ENCODE data around the gene RBM42. TPM values are rescaled to one million over a fixed set of nuclear protein-coding genes. Genes with fewer than 3 reads are reported as not detected.

Gene RBM42
- total RNA-seq, 1 donor from 2014 or later, result 78.7 TPM

DNA sequence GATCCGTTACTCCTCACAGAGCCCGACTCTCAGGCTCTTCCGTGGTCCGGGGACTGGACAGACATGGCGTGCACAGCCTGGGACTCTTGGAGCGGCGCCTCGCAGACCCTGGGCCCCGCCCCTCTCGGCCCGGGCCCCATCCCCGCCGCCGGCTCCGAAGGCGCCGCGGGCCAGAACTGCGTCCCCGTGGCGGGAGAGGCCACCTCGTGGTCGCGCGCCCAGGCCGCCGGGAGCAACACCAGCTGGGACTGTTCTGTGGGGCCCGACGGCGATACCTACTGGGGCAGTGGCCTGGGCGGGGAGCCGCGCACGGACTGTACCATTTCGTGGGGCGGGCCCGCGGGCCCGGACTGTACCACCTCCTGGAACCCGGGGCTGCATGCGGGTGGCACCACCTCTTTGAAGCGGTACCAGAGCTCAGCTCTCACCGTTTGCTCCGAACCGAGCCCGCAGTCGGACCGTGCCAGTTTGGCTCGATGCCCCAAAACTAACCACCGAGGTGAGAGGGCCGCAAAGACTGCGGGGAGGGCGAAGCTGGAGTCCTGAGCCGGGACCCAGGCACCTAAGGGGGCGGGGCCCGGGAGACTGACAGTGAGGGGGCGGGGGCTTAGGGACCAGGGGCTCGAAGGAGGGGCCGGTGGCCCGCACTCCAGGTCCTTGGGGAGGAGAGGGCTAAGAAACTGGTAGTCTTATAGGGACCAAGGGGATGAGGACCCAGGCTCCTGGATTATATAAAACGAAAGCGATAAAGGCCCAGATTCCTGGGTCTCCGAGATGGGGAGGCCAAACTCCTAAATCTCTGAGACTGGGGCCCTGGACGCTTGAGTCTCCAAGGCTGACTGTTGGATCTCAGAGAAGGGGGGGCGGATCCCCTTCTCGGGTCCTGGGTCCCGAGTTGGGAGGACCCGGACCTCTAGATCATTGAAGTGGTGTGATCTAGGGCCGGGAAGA is 14.7 kb downstream of the RBM42 start:
- H3K36me3 Mint-ChIP-seq (ENCODE audit: unreplicated experiment), result no peaks in the 10 kb centered on the region
- peaks cover 8% of the 10 kb centered on the region for H3K27me3 Mint-ChIP-seq (ENCODE audit: unreplicated experiment)

DNA sequence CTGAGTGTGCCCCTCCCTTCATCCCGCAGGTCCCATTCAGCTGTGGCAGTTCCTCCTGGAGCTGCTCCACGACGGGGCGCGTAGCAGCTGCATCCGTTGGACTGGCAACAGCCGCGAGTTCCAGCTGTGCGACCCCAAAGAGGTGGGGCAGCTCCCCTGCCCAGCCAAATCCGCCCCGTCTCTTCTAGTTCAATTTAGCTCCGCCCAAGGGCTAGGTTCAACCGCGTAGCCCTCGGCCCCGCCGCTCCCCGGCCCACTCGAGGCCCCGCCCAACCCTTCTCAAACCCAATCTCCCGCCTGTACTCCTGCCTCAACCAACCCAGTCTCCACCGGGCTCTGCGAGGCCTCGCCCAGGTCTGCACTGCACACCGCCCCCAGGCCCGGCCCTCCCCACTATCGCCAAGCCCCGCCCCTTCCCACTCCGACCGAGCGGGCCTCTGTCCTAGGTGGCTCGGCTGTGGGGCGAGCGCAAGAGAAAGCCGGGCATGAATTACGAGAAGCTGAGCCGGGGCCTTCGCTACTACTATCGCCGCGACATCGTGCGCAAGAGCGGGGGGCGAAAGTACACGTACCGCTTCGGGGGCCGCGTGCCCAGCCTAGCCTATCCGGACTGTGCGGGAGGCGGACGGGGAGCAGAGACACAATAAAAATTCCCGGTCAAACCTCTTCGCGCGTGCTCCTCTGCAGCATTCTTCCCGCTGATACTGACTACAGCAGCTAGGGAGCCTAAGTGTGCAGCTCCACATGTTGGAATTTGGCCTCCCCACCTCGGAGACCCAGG is 15.6 kb downstream of the RBM42 start:
- peaks cover 6% of the 10 kb centered on the region for H3K27me3 Mint-ChIP-seq (ENCODE audit: unreplicated experiment)
- no peak for TF ChIP-seq CTCF (IDR thresholded peaks at IDR 0.05; ENCODE audit: partially characterized antibody, unreplicated experiment)
- peak; percentile 82 for DNase-seq
- H3K4me3 Mint-ChIP-seq (ENCODE audit: unreplicated experiment), result peak overlapping the region; percentile 88
- no peaks in the 10 kb centered on the region for H3K36me3 Mint-ChIP-seq (ENCODE audit: unreplicated experiment)
- peaks cover 2% of the 10 kb centered on the region for H3K9me3 Mint-ChIP-seq (ENCODE audit: unreplicated experiment)
- H3K4me1 Mint-ChIP-seq (ENCODE audit: low read depth, unreplicated experiment), result peaks cover 7% of the 10 kb centered on the region
- peak overlapping the region; percentile 81 for H3K27ac Mint-ChIP-seq (ENCODE audit: unreplicated experiment)

More for the DNA sequence above, 14.7 kb downstream of the RBM42 start:
- Mint-ChIP-seq H3K27ac (ENCODE audit: unreplicated experiment) (no peak overlapping the region), H3K9me3 (ENCODE audit: unreplicated experiment) (peaks cover 2% of the 10 kb centered on the region), H3K4me3 (ENCODE audit: unreplicated experiment) (peak overlapping the region; percentile 88), H3K4me1 (ENCODE audit: low read depth, unreplicated experiment) (peaks cover 7% of the 10 kb centered on the region)
- no peak for TF ChIP-seq CTCF (IDR thresholded peaks at IDR 0.05; ENCODE audit: partially characterized antibody, unreplicated experiment)
- peak; percentile 76 for DNase-seq

DNA sequence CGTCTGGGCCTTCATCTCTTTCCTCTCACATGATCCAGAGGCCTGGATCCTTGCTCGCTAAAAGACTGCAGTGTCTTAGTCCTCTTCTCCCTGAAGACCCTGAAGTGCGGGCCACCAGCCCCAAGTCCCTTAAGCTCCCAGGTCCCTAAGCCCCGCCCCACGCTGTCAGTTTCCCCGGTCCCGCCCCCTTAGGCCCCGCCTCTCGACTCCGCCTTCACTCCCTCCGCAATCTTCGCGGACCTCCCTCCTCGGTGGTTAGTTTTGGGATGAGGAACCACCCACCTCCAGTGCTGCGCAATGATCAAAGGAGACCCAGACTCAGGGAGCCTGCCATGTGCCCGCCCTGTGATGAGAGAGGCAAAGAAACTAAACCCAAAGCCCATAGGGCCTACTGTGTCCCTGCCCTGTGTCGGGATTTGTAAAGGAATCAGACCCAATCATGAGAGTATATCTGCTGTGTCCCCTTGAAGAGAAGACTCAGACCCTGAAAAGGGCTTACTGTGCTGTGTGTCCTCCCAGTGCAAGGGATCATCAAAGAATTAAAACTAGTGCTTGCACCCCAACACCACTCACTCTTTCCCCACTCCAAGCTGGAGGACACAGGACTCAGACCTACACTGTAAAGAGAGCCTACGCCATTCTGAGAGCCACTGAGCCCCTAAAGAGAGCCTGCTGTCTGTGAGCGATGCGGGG is 16.3 kb downstream of the RBM42 start:
- peak; percentile 76 for DNase-seq
- H3K27ac Mint-ChIP-seq (ENCODE audit: unreplicated experiment), result peak overlapping the region; percentile 81
- peaks cover 2% of the 10 kb centered on the region for H3K4me1 Mint-ChIP-seq (ENCODE audit: low read depth, unreplicated experiment)
- TF ChIP-seq CTCF (IDR thresholded peaks at IDR 0.05; ENCODE audit: partially characterized antibody, unreplicated experiment), result no peak
- H3K4me3 Mint-ChIP-seq (ENCODE audit: unreplicated experiment), result peak overlapping the region; percentile 88
- no peaks in the 10 kb centered on the region for H3K36me3 Mint-ChIP-seq (ENCODE audit: unreplicated experiment)
- peaks cover 3% of the 10 kb centered on the region for H3K27me3 Mint-ChIP-seq (ENCODE audit: unreplicated experiment)
- peaks cover 2% of the 10 kb centered on the region for H3K9me3 Mint-ChIP-seq (ENCODE audit: unreplicated experiment)

- Mint-ChIP-seq H3K27ac (ENCODE audit: unreplicated experiment) (no peak overlapping the region), H3K4me1 (ENCODE audit: low read depth, unreplicated experiment) (peaks cover 2% of the 10 kb centered on the region), H3K9me3 (ENCODE audit: unreplicated experiment) (peaks cover 2% of the 10 kb centered on the region), H3K36me3 (ENCODE audit: unreplicated experiment) (no peaks in the 10 kb centered on the region), H3K4me3 (ENCODE audit: unreplicated experiment) (peak overlapping the region; percentile 88), H3K27me3 (ENCODE audit: unreplicated experiment) (peaks cover 3% of the 10 kb centered on the region)
- no peak for TF ChIP-seq CTCF (IDR thresholded peaks at IDR 0.05; ENCODE audit: partially characterized antibody, unreplicated experiment)
- DNase-seq, result no peak
These were observed 17.1 kb downstream of the RBM42 start for GRCh38 chr19:35645680-35646511.

Data from glutamatergic neuron (in vitro differentiated cells).